HG02798 (cell line): ENCODE data around the gene SIK3.
"Not testable (repeated sequence)": the region's sequence is repeated elsewhere in the genome, so short reads cannot be mapped to it uniquely, and the experiment has no call there.

Source experiments
- ATAC-seq: cut with Tn5 transposase; IDR thresholded peaks from one replicate; pipeline ENCODE4 v1.9.1; 2021; ENCODE audit warnings: mild to moderate bottlenecking; ENCODE audit not compliant: unreplicated experiment, poor library complexity

Gene SIK3

DNA sequence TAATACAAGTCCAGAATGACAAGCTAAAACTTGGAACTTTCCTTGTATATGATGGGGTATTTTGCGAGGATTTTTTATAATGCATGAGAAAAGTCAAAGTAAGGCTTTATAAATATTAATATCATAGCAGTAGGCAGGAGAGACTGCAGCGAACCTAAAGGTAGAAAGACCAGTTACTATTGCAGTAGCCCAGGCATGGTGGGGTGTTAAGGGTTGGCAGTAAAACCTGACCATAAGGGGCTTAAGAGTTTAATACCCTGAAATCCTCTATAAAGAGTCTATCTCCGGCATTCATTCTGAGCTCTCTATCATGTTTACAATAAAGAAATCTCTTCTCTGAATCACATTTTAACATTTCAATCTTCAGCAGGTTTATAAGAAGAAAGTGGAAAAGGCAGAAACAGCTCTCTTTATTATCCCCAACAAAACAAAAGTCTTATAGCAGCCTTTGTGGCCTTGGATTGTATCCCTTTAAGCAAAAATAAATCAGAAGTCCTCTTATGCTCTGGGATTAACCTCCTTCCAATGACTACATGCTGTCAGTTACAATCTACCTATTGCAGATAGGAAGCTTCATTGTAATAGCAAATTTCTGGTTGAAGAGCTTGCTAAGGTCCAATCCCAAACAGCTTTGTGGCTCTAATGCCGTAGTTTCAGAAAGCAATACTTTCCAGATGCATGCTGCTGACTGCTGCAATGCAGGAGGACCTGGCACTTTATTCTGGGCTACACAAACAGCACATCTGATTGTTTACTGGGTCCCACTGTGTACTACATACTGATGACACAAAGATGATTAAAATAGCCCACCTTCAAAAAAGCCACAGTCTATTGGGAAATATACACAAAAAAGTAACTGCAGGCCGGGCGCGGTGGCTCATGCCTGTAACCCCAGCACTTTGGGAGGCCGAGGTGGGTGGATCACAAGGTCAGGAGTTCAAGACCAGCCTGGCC lies 45.8 kb downstream of the SIK3 start:
- ATAC-seq = no peak

DNA sequence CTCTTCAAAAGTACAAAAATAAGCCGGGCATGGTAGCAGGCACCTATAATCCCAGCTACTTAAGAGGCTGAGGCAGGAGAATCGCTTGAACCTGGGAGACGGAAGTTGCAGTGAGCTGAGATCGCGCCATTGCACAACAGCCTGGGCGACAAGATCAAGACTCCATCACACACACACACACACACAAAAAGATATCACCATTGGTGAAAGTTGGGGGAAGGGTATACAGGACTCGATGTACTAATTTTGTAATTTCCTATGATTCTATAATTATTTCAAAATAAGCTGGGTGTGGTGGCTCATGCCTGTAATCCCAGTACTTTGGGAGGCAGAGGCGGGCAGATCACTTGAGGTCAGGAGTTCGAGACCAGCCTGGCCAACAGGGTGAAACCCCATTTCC lies 48.1 kb downstream of the SIK3 start:
- ATAC-seq = not testable (repeated sequence)

DNA sequence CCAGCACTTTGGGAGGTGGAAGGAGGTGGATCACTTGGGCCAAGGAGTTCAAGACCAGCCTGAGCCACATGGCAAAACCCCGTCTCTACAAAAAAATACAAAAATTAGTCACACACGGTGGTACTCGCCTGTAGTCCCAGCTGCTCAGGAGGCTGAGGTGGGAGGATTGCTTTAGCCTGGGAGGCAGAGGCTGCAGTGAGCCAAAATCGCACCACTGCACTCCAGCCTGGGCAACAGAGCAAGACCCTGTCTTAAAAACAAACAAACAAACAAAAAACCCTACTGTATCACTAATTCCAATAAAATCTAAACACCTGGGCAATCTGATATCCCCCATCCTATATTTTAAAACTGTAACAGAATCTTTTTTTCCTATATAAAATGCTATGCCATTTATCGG lies 51.6 kb downstream of the SIK3 start:
- ATAC-seq = not testable (repeated sequence)

DNA sequence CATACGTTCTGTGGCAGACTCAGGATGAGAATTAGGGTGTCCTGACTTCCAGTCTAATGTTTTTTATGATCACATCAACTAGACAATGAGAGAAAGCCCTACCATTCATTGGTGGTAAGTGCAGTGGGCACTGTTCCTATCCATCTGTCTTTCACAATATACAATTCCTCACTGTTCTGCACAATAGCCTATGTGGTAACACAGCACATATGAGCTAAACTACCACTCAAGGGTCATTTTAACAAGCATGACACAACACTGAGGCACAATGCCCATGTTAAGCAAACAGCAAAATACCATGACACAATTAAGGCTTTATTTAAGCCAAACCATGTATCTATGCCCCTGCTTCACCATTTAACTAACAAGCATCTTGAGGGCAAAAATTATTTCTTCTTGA lies 52.3 kb downstream of the SIK3 start:
- no peak for ATAC-seq

DNA sequence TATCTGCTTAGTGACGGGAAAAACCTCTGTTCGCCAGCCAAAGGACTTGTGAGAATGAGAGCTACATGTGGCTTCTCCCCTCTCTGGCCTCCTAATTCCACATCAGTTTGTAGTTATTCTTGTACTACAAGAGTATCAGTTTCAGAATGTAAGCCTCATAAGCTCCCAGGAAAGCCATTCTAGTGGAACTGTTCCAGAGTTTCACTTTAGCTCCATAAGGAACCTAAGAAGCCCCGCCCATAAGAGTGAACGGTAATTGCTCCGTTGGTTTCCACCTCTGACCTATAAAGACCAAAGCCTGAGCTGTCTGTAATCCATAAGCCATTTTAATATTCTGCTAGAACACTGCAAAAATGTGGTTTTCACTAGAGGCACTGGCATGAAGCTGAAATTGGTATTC lies 53.0 kb downstream of the SIK3 start:
- no peak for ATAC-seq

DNA sequence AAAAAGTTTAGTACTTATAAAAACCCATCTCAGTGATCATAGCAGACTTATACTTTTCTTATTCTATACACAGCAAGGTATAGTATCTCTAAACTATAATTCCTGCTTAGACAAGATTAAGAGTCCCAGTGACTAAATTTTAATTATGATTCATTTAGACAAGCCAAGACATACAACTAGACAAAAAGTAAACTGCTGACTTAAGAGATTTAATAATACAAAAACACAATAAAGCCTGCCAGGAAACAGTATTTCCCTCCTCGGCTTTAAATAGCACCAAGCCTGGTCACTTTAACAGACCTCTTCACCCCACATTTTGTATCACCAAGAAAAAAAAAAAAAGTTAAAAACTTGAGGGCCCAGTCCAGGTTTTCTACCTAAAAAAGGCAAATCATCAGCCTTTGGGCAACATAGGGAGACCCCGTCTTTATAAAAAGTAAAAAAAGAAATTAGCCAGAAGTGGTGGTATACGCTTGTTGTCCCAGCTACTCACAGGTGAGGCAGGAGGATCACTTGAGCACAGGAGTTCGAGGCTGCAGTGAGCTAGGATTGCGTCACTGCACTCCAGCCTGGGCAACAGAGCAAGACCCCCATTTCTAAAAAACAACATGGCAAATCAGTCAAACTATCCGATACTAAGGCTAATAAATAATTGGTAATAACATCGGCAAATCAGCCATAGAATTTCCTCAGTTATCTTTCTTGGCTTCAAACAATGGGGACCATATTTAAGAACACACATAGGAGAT lies 53.8 kb downstream of the SIK3 start:
- no peak for ATAC-seq

DNA sequence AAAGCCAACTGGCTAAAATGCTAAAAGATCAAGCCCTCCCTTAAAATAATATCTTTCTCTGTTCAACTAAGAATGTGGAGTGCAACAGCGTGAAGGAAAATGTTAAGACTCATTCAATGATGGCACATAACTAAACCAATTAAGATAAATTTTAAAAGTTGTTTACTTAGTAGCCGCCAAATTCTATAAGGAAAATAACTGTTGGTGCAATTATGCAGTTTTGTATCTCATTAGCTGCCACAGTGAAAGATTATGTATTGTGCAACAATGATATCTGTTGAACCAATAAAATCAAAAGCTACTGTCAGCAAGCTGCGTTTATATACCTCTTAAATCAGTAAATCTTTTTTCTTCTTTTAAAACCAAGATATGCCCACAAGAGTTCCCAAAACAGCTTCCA lies 55.5 kb downstream of the SIK3 start:
- no peak for ATAC-seq

DNA sequence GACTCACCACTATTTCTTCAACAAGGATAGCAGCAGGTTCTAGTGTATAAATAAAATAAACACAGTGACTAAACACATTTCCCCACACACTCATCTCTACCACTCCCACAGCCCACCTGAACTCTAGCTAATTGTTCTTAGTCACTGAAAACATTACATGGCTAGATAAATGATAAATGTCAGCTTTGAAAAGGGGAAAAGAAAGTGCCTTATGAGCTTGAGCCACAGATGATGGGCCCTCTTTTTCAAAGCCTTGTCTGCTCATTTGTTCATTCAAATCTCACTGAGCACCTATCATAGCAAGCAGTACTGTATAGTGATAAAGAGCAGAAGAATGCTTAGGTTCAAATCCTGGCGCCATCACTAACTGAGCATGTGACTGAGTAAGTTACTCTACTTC lies 58.3 kb downstream of the SIK3 start:
- ATAC-seq = no peak

DNA sequence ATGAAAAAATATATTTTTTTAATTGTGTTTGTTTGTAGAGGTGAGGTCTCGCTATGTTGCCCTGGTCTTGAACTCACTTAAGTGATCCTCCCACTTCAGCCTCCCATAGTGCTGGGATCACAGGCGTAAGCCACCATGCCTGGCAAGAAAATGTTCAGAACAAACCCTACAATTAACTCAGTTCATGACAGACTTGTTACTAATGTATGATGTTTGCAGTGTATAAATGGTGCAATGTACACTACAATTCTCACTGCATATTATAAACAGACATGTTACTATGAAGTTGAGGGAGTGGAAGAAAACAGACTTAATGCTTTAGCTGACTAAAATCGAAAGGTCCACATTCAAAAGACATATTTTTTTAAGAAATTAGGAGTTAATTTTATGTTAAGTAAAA lies 59.0 kb downstream of the SIK3 start:
- ATAC-seq = no peak

DNA sequence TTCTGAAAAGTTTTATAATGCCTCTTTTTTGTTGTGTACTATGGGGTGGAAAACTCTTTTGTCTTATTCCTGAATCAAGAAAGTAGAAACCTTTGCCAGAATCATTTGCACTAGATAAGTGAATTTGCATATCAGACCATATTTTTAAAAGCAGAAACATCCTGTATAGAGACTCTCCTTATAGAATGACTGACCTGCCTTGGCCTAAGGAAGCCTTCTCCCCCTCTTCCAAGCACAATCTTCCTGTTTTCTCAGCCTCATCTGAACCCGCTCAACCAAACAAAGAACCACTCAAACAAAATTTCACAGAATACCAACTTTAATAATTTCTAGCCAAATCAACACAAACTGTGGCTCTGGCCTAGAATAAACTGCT lies 60.3 kb downstream of the SIK3 start:
- no peak for ATAC-seq

DNA sequence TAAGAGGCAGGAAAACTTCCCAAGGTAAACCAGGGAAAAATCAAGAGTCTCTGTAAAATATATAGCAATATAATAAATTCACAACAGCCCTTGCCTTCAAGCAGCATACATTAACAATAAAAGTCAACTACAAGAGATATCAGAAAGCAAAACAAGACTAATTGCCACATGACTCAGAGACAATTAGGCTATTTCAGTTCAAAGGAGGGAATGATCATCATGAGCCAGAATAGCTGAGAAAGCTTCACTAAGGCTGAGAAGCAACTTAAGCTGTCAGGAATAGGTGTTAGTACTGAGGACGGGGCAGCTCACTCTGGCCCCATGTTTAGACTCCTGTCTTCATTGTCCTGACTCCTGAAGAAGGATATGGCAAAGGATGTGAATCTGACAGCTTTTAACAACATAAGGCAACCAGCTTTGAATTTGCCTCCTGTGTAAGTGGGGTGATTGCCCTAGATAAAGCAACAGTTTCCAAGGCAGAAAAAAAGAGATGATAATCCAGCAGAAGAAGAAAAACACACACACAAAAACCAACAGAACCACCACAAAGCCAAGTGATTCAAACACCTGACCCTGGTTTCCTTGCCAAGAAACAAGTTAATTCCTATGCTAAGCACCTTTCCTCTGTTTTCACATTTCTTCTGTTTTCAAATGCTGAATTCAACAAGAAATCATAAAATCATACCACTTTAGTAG lies 60.8 kb downstream of the SIK3 start:
- no peak for ATAC-seq

DNA sequence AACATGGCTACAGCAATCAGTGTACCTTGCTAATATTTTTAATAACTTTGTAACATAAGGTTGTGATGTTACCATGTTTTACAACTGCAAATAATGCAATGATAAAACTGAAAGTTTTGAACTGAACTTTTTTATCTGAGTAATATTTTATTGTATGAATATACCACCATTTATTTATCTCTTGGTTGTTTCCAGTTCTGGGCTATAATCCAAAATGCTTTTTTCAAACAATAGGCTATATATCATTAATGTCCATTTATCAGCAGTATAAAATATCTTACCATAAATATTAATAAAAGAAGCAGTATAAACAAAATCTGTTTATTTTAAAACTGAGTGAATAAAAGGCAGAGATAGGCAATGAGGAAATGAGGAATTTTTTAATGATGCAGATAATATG lies 63.3 kb downstream of the SIK3 start:
- ATAC-seq = no peak

DNA sequence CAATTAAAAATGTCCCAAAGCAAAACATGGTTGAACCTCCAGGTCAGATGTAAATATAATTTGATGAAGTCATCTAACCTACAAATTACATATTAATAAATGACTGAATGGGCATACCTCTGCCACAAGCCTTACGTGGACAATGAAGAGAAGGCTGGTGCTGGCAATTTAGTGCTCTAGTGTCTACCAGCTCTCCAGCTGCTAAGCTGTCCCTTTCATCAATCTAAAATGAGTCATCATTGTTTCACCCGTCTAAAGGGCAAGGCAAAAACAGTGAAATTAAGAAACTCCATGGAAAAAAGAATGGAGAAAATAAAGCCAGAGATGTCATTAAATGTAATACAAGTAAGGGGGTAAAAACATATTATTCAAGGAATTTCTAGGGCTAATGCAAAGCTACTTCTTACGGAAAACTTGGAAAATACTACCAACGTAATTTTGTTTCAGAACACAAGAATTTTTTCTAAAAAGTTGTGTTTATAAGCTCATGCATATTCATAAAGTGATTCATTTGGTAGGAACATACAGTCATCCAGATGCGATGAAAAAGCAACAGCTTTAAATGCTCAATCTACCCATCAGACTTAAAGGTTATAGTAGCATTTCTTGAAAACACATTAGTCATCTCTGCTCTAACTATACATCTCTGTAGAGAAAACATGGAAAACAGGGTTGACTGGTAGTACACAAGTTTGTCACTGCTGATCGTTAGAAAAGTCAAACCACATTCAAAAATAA lies 71.5 kb downstream of the SIK3 start:
- no peak for ATAC-seq

DNA sequence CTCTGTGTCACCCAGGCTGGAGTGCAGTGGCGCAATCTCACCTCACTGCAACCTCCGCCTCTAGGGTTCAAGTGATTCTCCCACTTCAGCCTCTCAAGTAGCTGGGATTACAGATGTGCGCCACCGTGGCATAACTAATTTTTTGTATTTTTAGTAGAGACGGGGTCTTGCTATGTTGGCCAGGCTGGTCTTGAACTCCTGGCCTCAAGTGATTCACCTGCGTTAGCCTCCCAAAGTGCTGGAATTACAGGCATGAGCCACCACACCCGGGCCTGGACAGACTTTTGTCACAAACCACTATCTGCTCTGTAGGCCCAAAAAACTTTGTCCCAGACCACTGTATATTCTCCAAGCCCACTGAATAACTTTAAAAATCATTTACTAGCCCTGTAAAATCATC lies 74.5 kb downstream of the SIK3 start:
- not testable (repeated sequence) for ATAC-seq

DNA sequence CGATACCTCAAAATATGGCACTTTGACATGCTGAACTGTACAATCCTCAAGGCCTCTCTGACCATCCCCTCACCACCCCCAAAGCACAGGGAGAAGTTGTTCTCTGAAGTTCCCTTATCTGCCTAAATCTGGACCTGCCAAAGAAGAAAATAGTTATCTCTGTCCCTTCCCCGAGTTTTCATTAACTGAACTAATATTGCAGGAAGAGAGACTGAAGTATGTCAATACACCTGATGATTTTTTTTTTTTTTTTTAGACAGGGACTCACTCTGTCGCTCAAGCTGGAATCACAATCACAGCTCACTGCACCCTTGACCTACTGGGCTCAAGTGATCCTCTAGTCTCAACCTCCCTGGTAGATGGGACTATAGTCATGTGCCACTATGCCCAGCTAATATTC lies 75.0 kb downstream of the SIK3 start:
- no peak for ATAC-seq

DNA sequence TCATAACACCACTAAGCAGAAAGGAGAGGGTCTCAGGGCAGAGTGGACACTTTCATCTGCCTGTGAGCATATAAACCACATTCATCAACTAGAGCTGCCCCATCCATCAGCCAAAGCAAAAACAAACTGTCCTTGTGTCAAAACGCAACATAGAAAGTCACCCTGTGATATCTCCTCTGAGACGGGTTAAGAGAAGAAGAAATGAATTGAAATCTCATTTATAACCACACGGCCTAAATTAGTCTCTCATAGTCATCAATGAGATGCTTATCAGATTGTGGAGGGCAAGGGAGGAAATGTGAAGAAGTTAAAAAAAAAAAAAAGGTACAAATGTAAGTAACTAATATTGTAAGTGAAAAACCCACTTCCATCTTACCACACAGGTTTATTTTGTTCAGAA lies 75.7 kb downstream of the SIK3 start:
- no peak for ATAC-seq

DNA sequence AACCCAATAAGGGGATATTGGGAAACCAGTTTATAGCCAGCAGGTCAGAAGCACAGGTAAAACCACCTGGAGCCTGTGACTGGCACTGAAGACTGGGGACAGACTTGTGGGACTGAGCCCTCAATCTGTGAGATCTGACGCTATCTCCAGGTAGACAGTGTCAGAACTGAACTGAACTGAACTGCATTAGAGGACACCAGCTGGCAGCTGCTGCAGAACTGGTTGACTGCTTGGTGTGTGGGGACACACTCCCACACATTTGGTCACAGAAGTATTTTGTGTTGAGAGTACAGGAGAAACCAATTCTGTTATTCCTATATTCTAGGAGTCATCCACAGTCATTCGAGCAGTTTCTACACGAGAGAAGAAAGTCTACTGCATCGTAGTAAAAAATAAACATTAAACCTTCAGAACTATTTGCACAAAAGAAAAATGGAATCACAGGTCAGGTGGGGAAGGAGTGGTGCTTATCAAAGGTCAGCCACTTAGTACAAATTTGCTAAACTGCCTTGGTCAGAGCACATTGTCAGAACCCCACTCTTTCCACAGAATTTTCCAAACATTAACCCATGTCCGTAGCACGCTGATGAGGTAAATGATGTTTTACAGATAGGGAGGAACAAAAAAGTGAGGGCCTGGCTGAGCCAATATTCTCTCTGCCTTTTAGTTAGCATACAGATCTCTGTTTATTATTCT lies 77.2 kb downstream of the SIK3 start:
- peak; percentile 53 for ATAC-seq

DNA sequence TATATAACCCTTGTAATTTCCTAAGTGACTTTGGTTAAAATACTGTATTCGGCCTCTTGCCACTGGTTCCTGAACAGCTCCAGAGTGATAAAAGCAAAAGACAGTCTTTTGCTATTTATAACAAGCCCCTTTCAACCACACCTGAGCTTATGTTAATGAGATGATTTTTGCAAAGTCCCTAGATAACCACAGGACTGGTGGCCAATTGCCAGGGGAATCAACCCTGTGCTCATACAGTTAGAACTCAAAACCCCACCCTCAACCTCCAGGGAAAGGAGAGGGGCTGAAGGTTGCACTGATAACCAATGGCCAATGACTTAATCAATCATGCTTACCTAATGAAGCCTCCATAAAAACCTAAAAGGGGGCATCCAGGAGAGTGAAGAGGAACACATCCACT lies 77.9 kb downstream of the SIK3 start:
- ATAC-seq = peak; percentile 62

DNA sequence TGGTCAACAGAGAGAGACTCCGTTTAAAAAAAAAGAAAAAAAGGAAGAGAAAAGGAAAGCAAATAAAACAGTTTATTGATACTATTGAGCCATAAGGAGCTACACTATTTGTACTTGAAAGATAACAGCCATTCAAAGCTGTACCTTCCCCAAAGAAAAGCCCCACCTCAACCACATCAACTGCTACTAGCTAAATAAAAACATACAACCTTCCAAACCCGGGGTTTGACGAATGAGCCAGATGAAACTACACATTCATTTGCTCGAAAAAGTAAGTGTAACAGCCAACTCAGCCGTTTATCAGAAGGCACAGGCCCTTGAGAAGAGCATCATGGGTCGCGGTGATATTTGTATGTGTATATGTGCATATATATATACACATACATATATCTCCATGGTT lies 78.4 kb downstream of the SIK3 start:
- ATAC-seq = peak; percentile 13

DNA sequence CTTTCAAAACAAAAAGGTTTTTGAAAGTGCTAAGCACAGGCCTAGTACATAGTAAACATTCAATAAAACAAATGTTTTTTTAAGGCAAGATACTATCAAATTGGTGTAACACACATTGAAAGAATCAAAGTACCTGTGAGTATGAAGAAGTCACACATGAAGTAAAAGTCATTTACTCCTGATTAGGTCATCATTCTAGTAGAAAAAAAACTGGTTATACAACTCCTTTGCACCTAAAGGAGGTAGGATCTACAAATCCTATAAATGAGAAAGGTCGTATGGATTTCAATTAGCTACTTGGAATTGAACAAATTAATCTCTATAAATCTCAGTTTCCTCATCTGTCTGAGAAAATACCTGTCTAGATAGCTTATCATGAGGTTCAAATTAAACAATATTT lies 80.8 kb downstream of the SIK3 start:
- ATAC-seq = no peak
